CD4-positive, alpha-beta T cell treated with Interleukin-4 for 4 hours (primary cell): ENCODE results near the gene EEF1G.
"Not testable (repeated sequence)": the region's sequence is repeated elsewhere in the genome, so short reads cannot be mapped to it uniquely, and the experiment has no call there.

Experiments used
- DNase-seq: peaks from one replicate; pipeline ENCODE4 v3.0.0-alpha.2; 2020

The EEF1G gene

GRCh38 chr11:62575837-62576236, 2.1 kb upstream of the EEF1G start:
- no peak for DNase-seq

DNA sequence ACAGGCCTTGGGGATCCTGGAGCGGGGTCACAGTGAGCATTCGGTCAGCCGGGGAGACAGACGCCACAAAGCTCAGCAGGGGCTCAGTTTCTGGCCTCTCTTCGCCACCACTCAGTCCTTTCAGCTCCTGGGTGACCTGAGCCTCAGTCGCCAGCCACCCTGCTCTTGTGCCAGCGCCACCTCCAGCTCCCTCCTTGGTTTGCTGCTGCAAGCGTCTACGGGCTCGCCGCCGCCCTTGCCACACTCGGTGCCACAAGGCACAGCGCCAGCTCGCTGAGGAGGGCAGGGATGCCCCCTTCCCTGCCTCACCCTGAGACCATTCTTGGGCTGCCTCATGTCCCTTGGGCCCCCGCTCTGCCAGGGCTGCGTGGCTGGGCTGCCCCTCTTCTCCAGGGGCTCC, 1.5 kb upstream of the EEF1G start:
- no peak for DNase-seq

DNA sequence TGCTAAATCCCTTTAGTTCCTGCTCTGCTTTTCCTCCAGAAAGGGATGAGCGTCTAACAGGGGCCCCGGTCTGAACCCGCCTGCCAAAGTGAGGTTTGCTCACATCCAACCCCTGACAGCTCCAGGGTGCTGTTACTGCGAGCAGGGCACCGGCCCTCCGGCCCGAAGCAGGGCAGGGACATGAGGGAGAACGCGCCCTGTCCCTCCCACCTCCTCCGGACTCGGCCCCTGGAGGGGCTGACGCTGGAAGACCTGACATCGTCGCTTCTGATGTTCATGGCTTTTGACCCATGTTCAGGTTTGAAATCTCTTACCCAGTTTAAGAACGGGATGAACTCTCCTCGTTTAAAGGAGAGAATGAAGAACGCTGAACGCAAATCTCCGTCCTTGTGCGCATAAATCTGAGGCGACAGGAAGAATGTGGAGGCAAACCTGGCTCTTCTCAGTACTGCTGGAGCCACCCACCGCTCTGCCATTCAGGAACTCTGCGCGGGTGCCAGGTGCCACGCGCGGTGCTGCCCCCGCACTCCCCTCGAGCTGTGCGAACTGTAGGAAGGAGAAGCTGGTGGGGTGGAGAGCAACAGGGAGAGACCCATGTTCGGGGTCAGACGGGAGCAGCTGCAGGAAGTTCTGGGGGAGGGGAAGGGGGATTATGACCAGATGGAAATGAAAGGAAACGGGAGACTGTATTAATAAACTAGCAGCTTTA, 826 bp upstream of the EEF1G start:
- peak; percentile 2 for DNase-seq

GRCh38 chr11:62573006-62573591, 592 bp downstream of the EEF1G start:
- peak; percentile 17 for DNase-seq

DNA sequence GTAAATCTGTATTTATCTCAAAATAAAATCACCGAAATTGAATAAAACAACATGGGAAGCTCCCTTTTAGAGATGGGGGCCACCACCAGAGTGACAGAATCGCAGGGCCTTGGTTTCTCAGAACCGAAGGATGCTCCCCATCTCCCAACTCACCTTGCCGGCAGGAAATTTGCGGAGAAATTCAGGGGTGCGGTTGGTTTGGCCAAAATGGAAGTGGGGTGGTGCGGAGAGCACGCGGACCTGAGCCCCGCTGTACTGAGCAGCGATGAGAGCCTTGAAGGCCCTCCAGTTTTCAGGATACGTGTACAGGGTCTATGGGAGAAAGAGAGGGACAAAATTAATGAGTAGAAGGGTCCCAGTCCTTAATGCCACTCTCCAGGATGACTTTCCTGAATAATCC, 1.3 kb downstream of the EEF1G start:
- no peak for DNase-seq

- DNase-seq = not testable (repeated sequence)
These were observed 2.2 kb downstream of the EEF1G start for GRCh38 chr11:62571493-62571892.

GRCh38 chr11:62570903-62571302, 2.8 kb downstream of the EEF1G start:
- not testable (repeated sequence) for DNase-seq

- DNase-seq = no peak
These were observed 4.1 kb downstream of the EEF1G start for GRCh38 chr11:62569611-62570010.

- DNase-seq = peak; percentile 1
These were observed 6.6 kb downstream of the EEF1G start for GRCh38 chr11:62567018-62567633.

DNA sequence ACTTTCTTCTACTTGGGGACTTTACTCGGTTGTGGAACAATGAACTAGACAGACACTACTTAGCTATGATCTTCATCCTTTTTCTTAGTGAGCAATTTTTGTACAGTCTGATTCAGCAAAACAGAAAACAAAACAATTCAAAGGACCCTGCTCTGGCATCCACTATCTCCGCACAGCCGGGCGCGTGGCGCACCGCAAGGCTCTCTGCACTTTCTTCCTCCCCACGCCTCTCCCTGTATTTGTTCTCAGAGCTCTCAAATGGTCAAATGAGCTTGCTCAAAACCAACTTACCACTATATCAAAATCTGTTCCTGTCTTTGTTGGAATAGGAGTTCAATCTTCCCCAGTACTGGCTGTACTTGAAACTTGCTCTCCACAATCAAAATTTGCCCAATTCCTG, 7.4 kb downstream of the EEF1G start:
- DNase-seq = no peak

DNA sequence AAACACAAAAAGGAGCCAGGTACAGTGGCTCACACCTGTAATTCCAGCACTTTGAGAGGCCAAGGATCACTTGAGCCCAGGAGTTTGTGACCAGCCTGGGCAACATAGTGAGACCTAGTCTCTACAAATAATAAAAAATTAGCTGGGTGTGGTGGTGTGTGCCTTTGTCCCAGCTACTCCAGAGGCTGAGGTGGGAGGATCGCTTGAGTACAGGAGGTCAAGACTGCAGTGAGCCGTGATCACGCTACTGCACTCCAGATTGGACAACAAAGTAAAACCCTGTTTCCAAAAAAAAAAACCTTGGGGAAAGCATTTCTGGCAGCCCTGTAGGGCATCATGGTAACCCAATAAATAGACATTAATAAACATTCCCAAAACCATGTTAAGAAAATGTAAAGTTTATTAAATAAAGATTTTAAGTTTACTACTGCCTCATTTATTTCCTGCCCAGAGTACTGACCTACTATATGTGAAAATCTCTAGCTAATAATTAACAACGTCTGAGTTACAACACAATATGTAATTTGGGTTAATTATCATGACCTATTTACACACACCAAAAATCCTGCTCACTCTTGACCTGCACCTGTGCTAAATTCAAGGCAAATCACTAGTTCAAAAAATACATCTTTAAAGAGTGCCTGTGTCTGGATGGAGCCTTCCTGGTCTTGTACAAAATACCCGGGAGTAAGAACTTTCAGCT, 8.4 kb downstream of the EEF1G start:
- no peak for DNase-seq

DNA sequence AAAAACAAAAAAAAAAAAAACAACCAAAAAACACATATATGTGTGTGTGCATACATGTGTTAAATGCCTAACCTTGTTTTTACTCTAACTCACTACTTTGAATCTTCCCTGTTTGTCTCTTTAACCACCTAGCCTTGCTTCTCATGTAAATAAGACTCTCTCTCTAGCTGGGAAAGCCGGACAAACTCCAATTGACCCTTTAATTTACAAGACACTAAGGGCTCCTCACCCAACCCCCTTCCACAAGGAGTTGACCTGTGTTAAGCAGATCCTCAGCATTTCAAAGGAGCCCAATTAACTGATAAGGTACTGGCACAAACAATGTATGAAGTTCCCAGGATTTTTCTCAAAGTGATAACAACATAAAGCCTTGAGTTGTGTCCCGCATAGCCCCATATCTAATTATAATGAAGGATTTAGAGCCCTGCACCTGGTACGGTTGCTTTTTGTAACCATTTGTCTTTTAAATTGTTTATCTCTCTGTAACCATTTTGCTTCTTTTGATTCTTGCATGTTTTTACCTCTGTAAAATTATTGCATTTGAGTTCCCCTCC, 11.9 kb downstream of the EEF1G start:
- DNase-seq = not testable (repeated sequence)

GRCh38 chr11:62560566-62561103, 13.1 kb downstream of the EEF1G start:
- peak; percentile 88 for DNase-seq

DNA sequence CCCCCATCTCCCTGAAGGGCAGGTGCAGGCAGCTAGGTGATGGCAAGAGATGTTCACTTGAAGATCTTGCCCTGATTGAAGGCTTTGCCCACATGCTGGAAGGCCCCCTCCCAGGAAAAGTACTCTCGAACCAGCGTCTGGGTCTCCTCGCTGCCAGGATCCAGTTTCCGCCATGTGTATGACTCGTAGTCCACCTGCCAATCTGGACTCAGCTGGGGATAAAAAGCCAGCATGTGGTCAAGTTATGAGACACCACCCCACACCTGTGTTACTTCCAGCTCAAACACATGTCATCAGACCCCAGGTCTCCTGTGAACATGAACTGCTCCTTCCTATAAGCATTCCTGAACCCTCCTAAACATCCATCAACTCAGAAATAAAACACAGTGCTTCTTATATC, 14.1 kb downstream of the EEF1G start:
- not testable (repeated sequence) for DNase-seq

DNA sequence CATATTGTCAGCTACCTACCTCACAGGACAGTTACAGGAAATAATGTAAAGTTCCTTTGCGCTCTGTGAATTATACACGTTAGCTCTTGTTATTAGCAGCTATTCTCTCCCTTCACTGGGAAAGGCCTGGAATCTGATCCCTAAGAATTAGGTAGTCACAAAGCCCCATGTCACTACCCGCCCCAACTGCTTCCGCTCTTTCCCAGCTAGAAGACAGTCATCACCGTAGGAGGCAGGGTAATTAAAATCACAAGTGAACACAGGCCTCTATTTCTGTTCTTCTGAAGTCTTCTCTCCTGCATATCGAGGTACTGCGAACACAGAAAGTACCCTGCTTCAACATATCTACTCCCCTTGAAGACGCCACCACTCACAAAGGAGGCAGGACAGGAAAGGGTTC, 14.5 kb downstream of the EEF1G start:
- no peak for DNase-seq

GRCh38 chr11:62558669-62559068, 15.0 kb downstream of the EEF1G start:
- DNase-seq = no peak

- peak; percentile 78 for DNase-seq
These were observed 16.6 kb downstream of the EEF1G start for GRCh38 chr11:62556875-62557631.

DNA sequence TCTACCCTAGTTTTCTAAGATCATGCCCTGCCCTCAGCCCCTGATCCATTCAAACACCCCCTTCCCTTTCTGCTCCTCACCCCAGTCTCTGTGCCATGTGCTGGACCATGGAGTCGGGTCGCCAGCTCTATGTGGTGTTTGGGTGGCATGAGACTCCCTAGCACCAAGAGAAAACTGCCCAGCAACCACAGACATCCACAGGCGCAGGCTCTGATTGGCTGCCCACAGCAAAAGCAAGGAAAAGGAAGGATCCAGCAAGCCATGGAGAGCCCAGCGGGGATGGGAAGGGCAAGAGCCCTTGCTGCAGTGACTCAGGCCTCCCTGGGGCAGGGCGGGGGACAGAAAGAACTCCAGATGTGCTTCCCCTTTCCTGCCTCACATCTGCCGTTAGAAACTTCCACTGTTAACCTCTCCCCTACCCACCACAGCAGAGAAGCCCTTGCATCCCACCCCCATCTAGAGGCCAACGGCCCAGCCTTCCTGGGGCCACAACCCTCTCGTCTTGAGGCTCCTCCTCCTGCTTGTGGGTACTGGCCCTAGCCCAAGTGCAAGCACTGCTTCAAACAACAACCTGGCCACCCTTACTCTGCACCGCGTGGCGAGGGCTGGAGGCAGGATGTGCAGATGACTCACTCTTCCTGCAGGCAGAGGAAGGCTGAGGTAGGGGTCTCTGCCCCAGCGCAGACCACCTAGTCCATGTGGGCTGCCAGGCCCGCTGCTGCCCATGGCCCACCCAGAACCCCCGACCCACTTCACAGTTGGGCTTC, 17.4 kb downstream of the EEF1G start:
- peak; percentile 94 for DNase-seq

- DNase-seq = peak; percentile 95
These were observed 18.1 kb downstream of the EEF1G start for GRCh38 chr11:62555464-62556107.

DNA sequence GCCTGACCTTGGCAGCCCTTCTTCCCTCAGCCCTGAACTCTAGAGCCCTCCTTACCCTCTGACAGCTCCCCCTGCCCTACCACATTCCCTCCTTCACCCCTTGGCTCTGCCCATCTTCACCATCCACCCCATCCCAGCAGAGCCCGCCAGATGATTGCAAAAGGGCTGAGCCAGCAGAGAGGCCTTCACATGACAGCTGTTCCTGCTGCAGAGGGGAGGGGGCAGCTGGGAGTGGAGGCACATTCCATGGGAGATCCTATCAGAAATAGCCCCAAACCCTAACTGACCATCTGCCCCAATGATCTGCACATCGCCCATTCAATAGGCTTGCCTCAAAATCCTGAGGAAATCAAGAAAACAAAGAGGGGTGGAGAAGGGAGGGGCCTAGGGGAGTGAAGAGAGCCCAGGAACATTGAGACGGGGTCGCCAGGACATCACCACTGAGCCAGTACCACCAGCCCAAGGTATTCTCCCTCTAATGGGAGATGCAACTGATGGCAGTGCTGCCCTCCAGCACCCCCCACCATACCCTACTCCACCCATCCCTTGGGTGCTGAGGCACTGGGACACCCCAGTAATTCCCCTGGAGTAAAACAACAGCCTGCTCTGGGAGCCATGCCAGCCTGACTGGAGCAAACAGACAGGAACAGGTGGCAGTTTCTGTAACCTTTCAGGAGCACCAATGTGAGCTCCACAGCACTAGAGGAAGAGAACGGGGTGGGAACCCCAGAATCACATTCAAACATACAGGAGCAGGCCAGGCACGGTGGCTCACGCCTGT, 19.1 kb downstream of the EEF1G start:
- DNase-seq = no peak
